Lower leg skin (tissue), 4 donors: ENCODE data around the gene GRAMD4. TPM values are rescaled to one million over a fixed set of nuclear protein-coding genes. Genes with fewer than 3 reads are reported as not detected.

Source experiments
- DNase-seq, 2 donors: peaks; one replicate each; pipeline ENCODE4 v3.0.0-alpha.2; 2019; ENCODE audit warnings: low spot score in 2 of 2
- H3K4me3 ChIP-seq: fragments of 200-600 bp; sonication (generic); 2 replicates; pipeline ENCODE4 v1.5.1; 2017; ENCODE audit warnings: mild to moderate bottlenecking, low read depth; ENCODE audit not compliant: poor library complexity, severe bottlenecking
- POLR2A ChIP-seq, 2 donors: fragments of 450-650 bp; IDR thresholded peaks; one replicate each; pipeline ENCODE4 v1.6.1; 2016 to 2017; ENCODE audit warnings: antibody characterized with exemption in 2 of 2, mild to moderate bottlenecking in 1 of 2, moderate library complexity in 1 of 2
- WGBS, 2 donors: methylation state at CpG; one replicate each; pipeline ENCODE4 v1.1.5; 2018; 5-methylcytosine and 5-hydroxymethylcytosine counted together
- intact Hi-C: fragments of 100-400 bp; cut with DNase I; formaldehyde crosslinking; loops from one replicate; pipeline ENCODE4 v1.15.0; 2023; ENCODE audit warnings: low total_unique reads
- total RNA-seq, 4 donors: library from RNA; depleted of rRNA; stranded (reverse); fragments of >200 nt; gene quantifications; one replicate each; pipeline ENCODE4 v1.1.0, GENCODE V29; 2016
- TF ChIP-seq, protein P1 (sequence below), 3 donors: fragments of 450-650 bp; IDR thresholded peaks; one replicate each; pipeline ENCODE4 v1.5.1; 2016; ENCODE audit warnings: antibody characterized with exemption in 3 of 3, mild to moderate bottlenecking in 3 of 3, moderate library complexity in 2 of 3

GRAMD4 gene
- total RNA-seq, 4 donors from 2014 or later, result 78.7 to 136 (median 117) TPM

DNA sequence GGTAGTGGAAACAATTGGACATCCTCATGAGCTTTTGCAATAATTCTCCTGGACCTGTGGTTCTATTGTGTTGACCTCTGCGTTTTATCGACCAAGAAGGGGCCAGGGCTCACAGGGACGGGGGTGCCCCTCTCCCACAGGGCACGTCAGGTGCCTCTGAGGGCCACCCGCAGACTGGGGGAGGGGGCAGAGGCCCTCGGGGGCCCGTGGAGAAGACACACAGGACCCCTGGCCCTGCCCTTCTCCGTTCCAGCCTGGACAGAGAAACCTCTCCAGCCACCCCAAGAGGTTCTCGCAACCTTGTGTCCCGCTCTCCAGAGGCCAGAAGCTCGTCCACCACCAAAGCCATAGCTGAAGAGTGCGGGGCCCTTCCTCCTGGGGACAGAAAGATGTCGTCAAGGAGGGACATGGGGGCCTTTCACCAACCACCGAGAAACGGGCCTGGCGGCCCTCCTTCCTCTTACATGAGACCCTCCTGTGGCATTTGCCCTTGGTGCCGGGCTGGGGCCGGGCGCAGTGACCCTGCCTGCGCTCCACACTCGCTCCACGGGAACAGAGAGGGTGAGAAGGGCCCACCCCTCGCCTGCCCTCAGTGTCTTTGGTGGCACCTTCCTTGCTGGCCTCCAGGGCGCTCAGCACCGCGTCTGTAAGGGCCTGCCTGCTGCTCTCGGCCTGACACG, 57.3 kb downstream of the GRAMD4 start:
- DNase-seq, result no peak
- 90 to 92% methylated on average over 24 to 28 of the region's 28 CpGs for WGBS, 2 donors
- intact Hi-C loops, result no loop called here
- H3K4me3 ChIP-seq, result no peak overlapping the region
- TF ChIP-seq POLR2A (IDR thresholded peaks at IDR 0.05), result no peak
- TF ChIP-seq, protein P1, sequence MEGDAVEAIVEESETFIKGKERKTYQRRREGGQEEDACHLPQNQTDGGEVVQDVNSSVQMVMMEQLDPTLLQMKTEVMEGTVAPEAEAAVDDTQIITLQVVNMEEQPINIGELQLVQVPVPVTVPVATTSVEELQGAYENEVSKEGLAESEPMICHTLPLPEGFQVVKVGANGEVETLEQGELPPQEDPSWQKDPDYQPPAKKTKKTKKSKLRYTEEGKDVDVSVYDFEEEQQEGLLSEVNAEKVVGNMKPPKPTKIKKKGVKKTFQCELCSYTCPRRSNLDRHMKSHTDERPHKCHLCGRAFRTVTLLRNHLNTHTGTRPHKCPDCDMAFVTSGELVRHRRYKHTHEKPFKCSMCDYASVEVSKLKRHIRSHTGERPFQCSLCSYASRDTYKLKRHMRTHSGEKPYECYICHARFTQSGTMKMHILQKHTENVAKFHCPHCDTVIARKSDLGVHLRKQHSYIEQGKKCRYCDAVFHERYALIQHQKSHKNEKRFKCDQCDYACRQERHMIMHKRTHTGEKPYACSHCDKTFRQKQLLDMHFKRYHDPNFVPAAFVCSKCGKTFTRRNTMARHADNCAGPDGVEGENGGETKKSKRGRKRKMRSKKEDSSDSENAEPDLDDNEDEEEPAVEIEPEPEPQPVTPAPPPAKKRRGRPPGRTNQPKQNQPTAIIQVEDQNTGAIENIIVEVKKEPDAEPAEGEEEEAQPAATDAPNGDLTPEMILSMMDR (IDR thresholded peaks at IDR 0.05), result no peak

DNA sequence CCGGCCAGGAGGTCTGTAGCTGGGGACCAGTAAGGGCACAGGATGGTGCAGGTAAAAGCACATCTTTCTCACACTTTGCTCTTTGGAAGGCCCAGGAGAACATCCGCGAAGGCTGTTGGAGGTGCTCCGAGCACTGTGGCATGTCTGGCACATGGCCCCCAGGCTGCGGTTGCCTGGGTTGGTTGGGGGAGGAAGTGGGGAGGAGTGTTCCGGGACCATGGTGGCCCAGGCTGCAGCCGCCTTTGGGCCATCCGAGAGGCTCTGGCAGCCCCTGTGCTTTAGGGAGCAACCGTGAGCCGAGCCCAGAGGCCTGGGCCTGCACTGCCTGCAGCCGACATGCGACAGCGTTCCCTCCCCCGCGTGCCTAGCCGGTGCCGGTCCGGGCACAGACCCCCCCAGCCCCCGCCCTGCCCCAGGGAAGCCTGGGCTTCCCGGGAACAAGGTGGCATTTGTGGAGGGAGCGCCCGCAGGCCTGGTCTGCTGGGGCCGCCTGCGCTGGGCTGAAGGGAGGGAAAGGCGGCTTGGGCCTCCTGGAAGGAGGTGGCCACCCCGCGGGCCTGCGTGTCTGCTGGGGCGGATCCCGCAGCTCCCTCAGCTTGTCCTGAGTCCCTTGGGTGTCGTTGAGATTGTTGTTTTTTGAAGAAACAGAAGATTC, 57.9 kb downstream of the GRAMD4 start:
- no peak for TF ChIP-seq POLR2A (IDR thresholded peaks at IDR 0.05)
- TF ChIP-seq, protein P1 (IDR thresholded peaks at IDR 0.05), result no peak
- intact Hi-C loops, result no loop called here
- DNase-seq, result no peak
- WGBS, 2 donors, result 70 to 74% methylated on average over 24 to 30 of the region's 31 CpGs
- no peak overlapping the region for H3K4me3 ChIP-seq

DNA sequence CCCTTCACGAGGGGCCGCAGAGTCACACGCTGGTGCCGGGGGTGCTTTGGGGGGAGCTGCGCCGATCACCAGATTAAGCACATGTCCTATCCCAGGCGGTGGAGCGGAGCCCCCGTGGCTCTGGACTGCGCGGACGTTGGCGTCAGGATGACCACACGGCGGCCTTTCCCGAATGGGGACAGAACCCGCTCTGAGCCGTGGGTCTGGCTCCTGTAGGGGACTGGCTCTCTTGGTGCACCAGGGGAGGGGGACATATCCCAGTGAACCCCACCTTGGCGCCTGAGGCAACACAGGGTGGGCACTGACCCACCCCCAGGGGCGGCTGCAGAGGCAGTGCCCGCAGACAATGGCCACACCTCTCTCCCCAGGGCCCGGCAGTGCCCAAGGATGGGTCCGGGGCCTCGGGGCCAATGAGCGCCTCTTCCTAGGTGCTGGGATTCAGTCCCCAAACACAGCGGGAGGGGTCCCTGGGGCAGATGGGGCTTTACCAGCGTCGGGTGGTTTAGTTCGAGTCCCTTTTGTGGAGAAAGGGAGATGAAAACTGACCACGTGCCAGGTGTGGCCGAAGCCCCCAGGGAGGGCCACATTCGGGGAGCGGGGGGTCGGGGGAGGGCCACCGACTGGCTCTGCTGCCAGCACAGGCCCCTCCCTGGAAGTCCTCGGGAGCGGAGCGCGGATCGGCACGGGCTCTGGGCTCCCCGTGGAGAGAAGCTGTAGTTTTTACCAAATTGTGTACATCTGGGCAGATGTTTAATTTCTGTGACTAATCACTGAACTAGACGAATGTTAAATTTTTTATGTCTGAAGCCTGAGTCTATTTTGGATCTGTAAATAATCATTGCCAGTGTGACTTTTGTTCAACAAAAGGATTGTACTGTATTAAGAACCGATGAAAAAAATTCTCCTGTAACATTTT, 58.9 kb downstream of the GRAMD4 start:
- no peak for DNase-seq
- no peak overlapping the region for H3K4me3 ChIP-seq
- WGBS, 2 donors, result 79 to 82% methylated on average over 44 of the region's 44 CpGs
- intact Hi-C loops, result no loop called here
- no peak for TF ChIP-seq POLR2A (IDR thresholded peaks at IDR 0.05)
- TF ChIP-seq, protein P1 (IDR thresholded peaks at IDR 0.05), result no peak

DNA sequence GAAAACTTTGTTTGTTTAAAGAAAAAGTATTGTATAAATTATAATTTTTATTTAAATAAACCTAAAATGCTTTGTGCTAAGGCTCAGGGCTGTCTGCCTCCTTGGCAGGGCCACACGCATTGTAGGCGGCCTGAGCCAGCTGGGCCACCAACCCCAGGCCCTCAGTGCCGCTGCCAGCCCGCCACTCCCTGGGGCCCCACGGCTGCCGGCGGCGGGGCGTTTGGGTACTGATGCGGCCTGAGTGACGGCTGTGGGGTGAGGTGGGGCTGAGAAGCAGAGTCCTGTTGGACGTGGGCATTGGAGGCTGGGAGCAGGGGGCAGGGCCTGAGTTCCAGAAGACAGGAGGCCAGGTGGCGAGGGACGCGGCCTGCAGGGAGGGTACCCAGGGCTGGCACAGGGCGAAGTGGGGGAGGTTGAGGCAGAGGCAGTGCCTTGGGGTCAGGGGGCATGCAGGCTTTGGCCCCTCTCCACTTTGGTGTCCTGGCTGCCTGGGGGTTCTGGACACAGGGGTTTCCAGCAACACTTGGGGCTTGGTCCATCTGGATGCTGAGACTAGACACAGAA, 59.6 kb downstream of the GRAMD4 start:
- H3K4me3 ChIP-seq, result no peak overlapping the region
- WGBS, 2 donors, result 64 to 73% methylated on average over 16 of the region's 16 CpGs
- no peak for TF ChIP-seq POLR2A (IDR thresholded peaks at IDR 0.05)
- TF ChIP-seq, protein P1 (IDR thresholded peaks at IDR 0.05), result no peak
- no peak for DNase-seq
- intact Hi-C loops, result no loop called here

GRCh38 chr22:46681010-46681409, 60.8 kb downstream of the GRAMD4 start:
- TF ChIP-seq, protein P1 (IDR thresholded peaks at IDR 0.05), result no peak
- no peak for TF ChIP-seq POLR2A (IDR thresholded peaks at IDR 0.05)
- intact Hi-C loops, result no loop called here
- no peak overlapping the region for H3K4me3 ChIP-seq
- DNase-seq, result no peak
- WGBS, 2 donors, result 83 to 86% methylated on average over 7 of the region's 7 CpGs
